HepG2 (cell line): ENCODE data around the gene SBDS. TPM values are rescaled to one million over a fixed set of nuclear protein-coding genes. Genes with fewer than 3 reads are reported as not detected.
A peak's percentile ranks its signal among the peaks of the same experiment; 100 is the strongest.

Experiments used
- DZIP1 ChIP-seq: sonication (generic); formaldehyde crosslinking; IDR thresholded peaks from 2 replicates; pipeline ENCODE4 v1.5.0; 2020; ENCODE audit warnings: mild to moderate bottlenecking, missing genetic modification reagents
- EED ChIP-seq: sonication (generic); formaldehyde crosslinking; IDR thresholded peaks from 2 replicates; pipeline ENCODE4 v1.5.0; 2020; ENCODE audit warnings: mild to moderate bottlenecking, missing genetic modification reagents
- GATAD2A ChIP-seq: IDR thresholded peaks from 2 replicates; pipeline ENCODE4 v1.6.1; 2016
- NRL ChIP-seq: sonication (generic); formaldehyde crosslinking; IDR thresholded peaks from 2 replicates; pipeline ENCODE4 v1.5.0; 2020; ENCODE audit warnings: missing genetic modification reagents, mild to moderate bottlenecking, moderate library complexity, borderline replicate concordance
- RAD21 ChIP-seq: fragments of 450-650 bp; formaldehyde crosslinking; IDR thresholded peaks from 2 replicates; pipeline ENCODE4 v1.5.0; 2020; ENCODE audit warnings: mild to moderate bottlenecking
- SALL2 ChIP-seq: sonication (generic); formaldehyde crosslinking; IDR thresholded peaks from 2 replicates; pipeline ENCODE4 v1.8.1; 2023; ENCODE audit warnings: mild to moderate bottlenecking, missing genetic modification reagents, inconsistent platforms
- STAG1 ChIP-seq: sonication (generic); formaldehyde crosslinking; IDR thresholded peaks from 2 replicates; pipeline ENCODE4 v1.4.0; 2020; ENCODE audit warnings: missing genetic modification reagents
- TAF1 ChIP-seq: sonication (generic); formaldehyde crosslinking; IDR thresholded peaks from 2 replicates; pipeline ENCODE4 v1.4.0; 2020; ENCODE audit warnings: missing genetic modification reagents
- TOPORS ChIP-seq: sonication (generic); formaldehyde crosslinking; IDR thresholded peaks from 2 replicates; pipeline ENCODE4 v1.8.0; 2023; ENCODE audit warnings: mild to moderate bottlenecking, missing genetic modification reagents
- ZC3H13 ChIP-seq: sonication (generic); formaldehyde crosslinking; IDR thresholded peaks from 2 replicates; pipeline ENCODE4 v1.8.1; 2023; ENCODE audit warnings: mild to moderate bottlenecking, missing genetic modification reagents, moderate library complexity
- ZNF552 ChIP-seq: sonication (generic); formaldehyde crosslinking; IDR thresholded peaks from 2 replicates; pipeline ENCODE4 v1.9.0; 2022; ENCODE audit warnings: missing genetic modification reagents, mild to moderate bottlenecking, borderline replicate concordance
- ZNF564 ChIP-seq: sonication (generic); formaldehyde crosslinking; IDR thresholded peaks from 2 replicates; pipeline ENCODE4 v1.8.1; 2023; ENCODE audit warnings: mild to moderate bottlenecking, missing genetic modification reagents
- ZNF687 ChIP-seq: sonication (generic); formaldehyde crosslinking; IDR thresholded peaks from 2 replicates; pipeline ENCODE4 v1.5.1; 2020; ENCODE audit warnings: mild to moderate bottlenecking, missing genetic modification reagents, moderate library complexity
- ZNF761 ChIP-seq: sonication (generic); formaldehyde crosslinking; conservative IDR thresholded peaks from 2 replicates; pipeline ENCODE4 v1.4.0; 2020; ENCODE audit warnings: mild to moderate bottlenecking, missing genetic modification reagents
- ZNF781 ChIP-seq: sonication (generic); formaldehyde crosslinking; IDR thresholded peaks from 2 replicates; pipeline ENCODE4 v1.5.1; 2020; ENCODE audit warnings: borderline replicate concordance, mild to moderate bottlenecking, missing genetic modification reagents; ENCODE audit errors: not compliant biosample characterization
- polyA plus RNA-seq, 8 experiments: library from polyadenylated mRNA; depleted of rRNA in 3 of 8; stranded (reverse) in 7 of 8; unstranded in 1 of 8; fragments of >200 nt; fragmentation: Illumina TruSeq in 4 of 8; extraction: Trizol in 4 of 8; gene quantifications; 2 replicates each; pipeline versions ENCODE4 v1.2.1 to v1.2.3, GENCODE V29; 2011 to 2016; ENCODE audit warnings: low read depth in 4 of 8, missing spikeins in 1 of 8, mixed read lengths in 1 of 8; ENCODE audit not compliant: insufficient read depth in 1 of 8
- total RNA-seq, 5 experiments: library from RNA; depleted of rRNA; stranded (reverse); fragments of >200 nt; fragmentation: Illumina TruSeq; extraction: Trizol; gene quantifications; 2 replicates each; pipeline ENCODE4 v1.2.3, GENCODE V29; 2016; ENCODE audit warnings: low read depth in 1 of 5
- TF ChIP-seq, protein P1 (sequence below): sonication (generic); formaldehyde crosslinking; IDR thresholded peaks from 2 replicates; pipeline ENCODE4 v1.8.0; 2022; ENCODE audit warnings: missing genetic modification reagents, mild to moderate bottlenecking, borderline replicate concordance
- TF ChIP-seq, protein P2 (sequence below): sonication (generic); formaldehyde crosslinking; IDR thresholded peaks from 2 replicates; pipeline ENCODE4 v1.8.1; 2023; ENCODE audit warnings: mild to moderate bottlenecking, missing genetic modification reagents
- TF ChIP-seq, protein P3 (sequence below): sonication (generic); formaldehyde crosslinking; IDR thresholded peaks from 2 replicates; pipeline ENCODE4 v1.8.0; 2022; ENCODE audit warnings: mild to moderate bottlenecking, missing genetic modification reagents, moderate library complexity

Gene SBDS
- total and polyA plus RNA-seq, 2 of the 13 experiments (the other 11 are each of a cell fraction or from before 2014, with no cell fraction given): 39.1 to 79.3 TPM

DNA sequence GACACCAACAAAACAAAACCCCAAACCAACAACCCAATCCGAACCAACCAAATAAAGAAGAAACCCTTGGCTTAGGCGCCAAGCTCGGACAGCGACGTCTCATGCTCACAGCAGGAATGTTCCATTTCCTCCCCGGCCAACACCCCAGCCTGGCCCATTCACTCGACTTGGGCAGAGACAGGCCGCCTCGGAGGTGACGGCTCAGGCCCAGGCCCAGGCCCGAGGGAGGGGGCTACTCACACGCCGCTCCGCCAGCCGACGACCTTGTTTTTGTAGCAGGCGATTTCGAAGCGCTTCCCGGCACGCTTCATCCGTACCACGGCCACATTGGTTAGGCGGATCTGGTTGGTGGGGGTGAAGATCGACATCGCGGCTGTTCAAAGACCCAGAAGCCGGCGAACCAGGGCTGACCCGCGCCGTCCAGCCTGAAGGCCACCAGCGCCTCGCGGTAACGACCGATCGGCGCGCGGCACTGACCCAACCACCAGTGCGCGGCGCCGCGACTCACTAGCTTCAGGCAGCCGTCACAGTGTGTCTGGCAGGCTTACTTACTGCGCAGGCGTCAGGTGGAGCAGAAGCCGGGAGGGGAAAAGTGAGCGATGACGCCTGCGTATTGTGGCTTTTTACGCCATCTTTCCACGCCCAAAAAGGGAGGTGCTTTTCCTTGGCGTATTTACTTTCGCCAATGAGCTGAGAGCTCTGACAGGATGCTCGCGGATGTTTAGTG lies at the start of gene SBDS (continued):
- TF ChIP-seq DZIP1: peak; percentile 91; the same call in 1 of the 2 replicates
- peak; percentile 38 for TF ChIP-seq ZNF781 (CRISPR knock-in tag)
- peak; percentile 89 for TF ChIP-seq TAF1 (CRISPR knock-in tag)
- TF ChIP-seq ZC3H13 (CRISPR knock-in tag): 0 out of 2 replicates have a peak, but pooled peaks have one; percentile 50
- 0 out of 2 replicates have a peak, but pooled peaks have one; percentile 8 for TF ChIP-seq RAD21
- TF ChIP-seq, protein P1, sequence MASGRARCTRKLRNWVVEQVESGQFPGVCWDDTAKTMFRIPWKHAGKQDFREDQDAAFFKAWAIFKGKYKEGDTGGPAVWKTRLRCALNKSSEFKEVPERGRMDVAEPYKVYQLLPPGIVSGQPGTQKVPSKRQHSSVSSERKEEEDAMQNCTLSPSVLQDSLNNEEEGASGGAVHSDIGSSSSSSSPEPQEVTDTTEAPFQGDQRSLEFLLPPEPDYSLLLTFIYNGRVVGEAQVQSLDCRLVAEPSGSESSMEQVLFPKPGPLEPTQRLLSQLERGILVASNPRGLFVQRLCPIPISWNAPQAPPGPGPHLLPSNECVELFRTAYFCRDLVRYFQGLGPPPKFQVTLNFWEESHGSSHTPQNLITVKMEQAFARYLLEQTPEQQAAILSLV (CRISPR knock-in tag): 0 out of 2 replicates have a peak, but pooled peaks have one; percentile 40
- peak; percentile 95 for TF ChIP-seq ZNF687 (CRISPR knock-in tag)
- TF ChIP-seq, protein P2, sequence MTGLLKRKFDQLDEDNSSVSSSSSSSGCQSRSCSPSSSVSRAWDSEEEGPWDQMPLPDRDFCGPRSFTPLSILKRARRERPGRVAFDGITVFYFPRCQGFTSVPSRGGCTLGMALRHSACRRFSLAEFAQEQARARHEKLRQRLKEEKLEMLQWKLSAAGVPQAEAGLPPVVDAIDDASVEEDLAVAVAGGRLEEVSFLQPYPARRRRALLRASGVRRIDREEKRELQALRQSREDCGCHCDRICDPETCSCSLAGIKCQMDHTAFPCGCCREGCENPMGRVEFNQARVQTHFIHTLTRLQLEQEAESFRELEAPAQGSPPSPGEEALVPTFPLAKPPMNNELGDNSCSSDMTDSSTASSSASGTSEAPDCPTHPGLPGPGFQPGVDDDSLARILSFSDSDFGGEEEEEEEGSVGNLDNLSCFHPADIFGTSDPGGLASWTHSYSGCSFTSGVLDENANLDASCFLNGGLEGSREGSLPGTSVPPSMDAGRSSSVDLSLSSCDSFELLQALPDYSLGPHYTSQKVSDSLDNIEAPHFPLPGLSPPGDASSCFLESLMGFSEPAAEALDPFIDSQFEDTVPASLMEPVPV (CRISPR knock-in tag): peak; percentile 56; the same call in 1 of the 2 replicates
- TF ChIP-seq, protein P3, sequence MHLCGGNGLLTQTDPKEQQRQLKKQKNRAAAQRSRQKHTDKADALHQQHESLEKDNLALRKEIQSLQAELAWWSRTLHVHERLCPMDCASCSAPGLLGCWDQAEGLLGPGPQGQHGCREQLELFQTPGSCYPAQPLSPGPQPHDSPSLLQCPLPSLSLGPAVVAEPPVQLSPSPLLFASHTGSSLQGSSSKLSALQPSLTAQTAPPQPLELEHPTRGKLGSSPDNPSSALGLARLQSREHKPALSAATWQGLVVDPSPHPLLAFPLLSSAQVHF (CRISPR knock-in tag): 0 out of 2 replicates have a peak, but pooled peaks have one; percentile 72
- peak; percentile 62 for TF ChIP-seq ZNF552 (CRISPR knock-in tag)
- peak; percentile 58 for TF ChIP-seq SALL2 (CRISPR knock-in tag)
- TF ChIP-seq EED (CRISPR knock-in tag): peak; percentile 68; the same call in 1 of the 2 replicates
- TF ChIP-seq ZNF564 (CRISPR knock-in tag): 0 out of 2 replicates have a peak, but pooled peaks have one; percentile 8
- peak; percentile 58; the same call in 1 of the 2 replicates for TF ChIP-seq GATAD2A (CRISPR knock-in tag)
- TF ChIP-seq ZNF761 (CRISPR knock-in tag): peak; percentile 87; the same call in 1 of the 2 replicates
- TF ChIP-seq STAG1 (CRISPR knock-in tag): peak; percentile 24
- TF ChIP-seq NRL (CRISPR knock-in tag): peak; percentile 66; the same call in 1 of the 2 replicates
- TF ChIP-seq TOPORS: 0 out of 2 replicates have a peak, but pooled peaks have one; percentile 67
